Measurements from ENCODE around the gene FREM2.

DNA sequence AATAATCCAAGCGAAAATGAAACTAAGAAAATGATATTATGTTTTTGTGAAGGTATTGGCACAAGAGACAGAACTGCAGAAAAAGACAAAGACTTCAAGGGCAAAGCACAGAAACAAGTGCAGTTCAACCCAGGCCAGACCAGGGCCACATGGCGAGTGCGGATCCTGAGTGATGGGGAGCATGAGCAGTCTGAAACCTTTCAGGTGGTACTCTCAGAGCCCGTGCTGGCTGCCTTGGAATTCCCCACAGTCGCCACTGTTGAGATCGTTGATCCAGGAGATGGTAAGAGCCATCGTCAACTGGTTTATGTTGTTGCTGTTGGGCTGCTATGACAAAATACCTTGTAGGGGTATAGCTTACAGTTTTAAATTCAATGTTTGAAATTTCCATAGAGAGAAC lies 82.6 kb downstream of the FREM2 start:
- TF ChIP-seq, protein P1, sequence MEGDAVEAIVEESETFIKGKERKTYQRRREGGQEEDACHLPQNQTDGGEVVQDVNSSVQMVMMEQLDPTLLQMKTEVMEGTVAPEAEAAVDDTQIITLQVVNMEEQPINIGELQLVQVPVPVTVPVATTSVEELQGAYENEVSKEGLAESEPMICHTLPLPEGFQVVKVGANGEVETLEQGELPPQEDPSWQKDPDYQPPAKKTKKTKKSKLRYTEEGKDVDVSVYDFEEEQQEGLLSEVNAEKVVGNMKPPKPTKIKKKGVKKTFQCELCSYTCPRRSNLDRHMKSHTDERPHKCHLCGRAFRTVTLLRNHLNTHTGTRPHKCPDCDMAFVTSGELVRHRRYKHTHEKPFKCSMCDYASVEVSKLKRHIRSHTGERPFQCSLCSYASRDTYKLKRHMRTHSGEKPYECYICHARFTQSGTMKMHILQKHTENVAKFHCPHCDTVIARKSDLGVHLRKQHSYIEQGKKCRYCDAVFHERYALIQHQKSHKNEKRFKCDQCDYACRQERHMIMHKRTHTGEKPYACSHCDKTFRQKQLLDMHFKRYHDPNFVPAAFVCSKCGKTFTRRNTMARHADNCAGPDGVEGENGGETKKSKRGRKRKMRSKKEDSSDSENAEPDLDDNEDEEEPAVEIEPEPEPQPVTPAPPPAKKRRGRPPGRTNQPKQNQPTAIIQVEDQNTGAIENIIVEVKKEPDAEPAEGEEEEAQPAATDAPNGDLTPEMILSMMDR (conservative IDR thresholded peaks at IDR 0.05; ENCODE audit: low read depth, low read length): no peak
- TF ChIP-seq EZH2 (IDR thresholded peaks at IDR 0.05; ENCODE audit: borderline replicate concordance, low read depth, low read length, poor library complexity, severe bottlenecking): no peak
